Hypothalamus (tissue), 51 donors: ENCODE results near the gene RGL2.

Source experiments
- DNase-seq, 51 donors: peaks; one replicate each; lab custom pipeline; 2025; lab: John Stamatoyannopoulos, UW

The RGL2 gene

GRCh38 chr6:33316603-33317418 lies 18.1 kb upstream of the RGL2 start:
- DNase-seq, result no peak

GRCh38 chr6:33315793-33316602 lies 17.3 kb upstream of the RGL2 start:
- DNase-seq, result peak in 1 of 51 donors; percentile 19

GRCh38 chr6:33314943-33315792 lies 16.4 kb upstream of the RGL2 start:
- peak in 1 of 51 donors; percentile 6 for DNase-seq

GRCh38 chr6:33314515-33314942 lies 15.8 kb upstream of the RGL2 start:
- peak in 21 of 51 donors; percentile 13 to 70 (median 34) for DNase-seq

GRCh38 chr6:33313709-33314514 lies 15.2 kb upstream of the RGL2 start, which contains the start of gene TAPBP:
TSS of gene TAPBP (minus strand) at chr6:33314078. CDS start at chr6:33314041, 37 bp downstream.
- DNase-seq, result peak in 42 of 51 donors; percentile 21 to 84 (median 51)

- peak in 31 of 51 donors; percentile 23 to 64 (median 48) for DNase-seq
Observed at GRCh38 chr6:33313105-33313708, 14.5 kb upstream of the RGL2 start.

- peak in 35 of 51 donors; percentile 13 to 81 (median 47) for DNase-seq
Observed at GRCh38 chr6:33312361-33313104, 13.8 kb upstream of the RGL2 start.

GRCh38 chr6:33306356-33306755 lies 7.6 kb upstream of the RGL2 start:
- DNase-seq, result no peak

GRCh38 chr6:33305052-33305451 lies 6.3 kb upstream of the RGL2 start:
- DNase-seq, result no peak

GRCh38 chr6:33304216-33304615 lies 5.5 kb upstream of the RGL2 start:
- DNase-seq, result no peak

- DNase-seq, result no peak
Observed at GRCh38 chr6:33301877-33302276, 3.1 kb upstream of the RGL2 start.

- DNase-seq, result peak; percentile 49 to 94 (median 82)
Observed at GRCh38 chr6:33299237-33299944, 649 bp upstream of the RGL2 start.

GRCh38 chr6:33297956-33298772 lies 578 bp downstream of the RGL2 start:
- DNase-seq, result peak in 32 of 51 donors; percentile 20 to 65 (median 36)

GRCh38 chr6:33297406-33297955 lies 1.3 kb downstream of the RGL2 start:
- DNase-seq, result peak in 11 of 51 donors; percentile 19 to 64 (median 28)

- DNase-seq, result no peak
Observed at GRCh38 chr6:33296797-33297405, 1.8 kb downstream of the RGL2 start.
